H1 (cell line): Measurements from ENCODE around the gene QRICH1. TPM values are rescaled to one million over a fixed set of nuclear protein-coding genes. Genes with fewer than 3 reads are reported as not detected.

Experiments used
- RFX5 ChIP-seq: IDR thresholded peaks from 2 replicates; pipeline ENCODE4 v1.6.1; 2011; ENCODE audit warnings: low read depth, low read length, improper control_type of control experiment, borderline replicate concordance
- SIX5 ChIP-seq: IDR thresholded peaks from 2 replicates; pipeline ENCODE4 v1.6.1; 2011; ENCODE audit warnings: mild to moderate bottlenecking, low read depth, low read length
- SUZ12 ChIP-seq: fragments of 200-600 bp; sonication (generic); IDR thresholded peaks from 2 replicates; pipeline ENCODE4 v1.6.1; 2012; ENCODE audit warnings: mild to moderate bottlenecking, inconsistent platforms, low read length, moderate library complexity, mixed read lengths
- polyA plus RNA-seq, 7 experiments: library from polyadenylated mRNA; depleted of rRNA in 3 of 7; stranded (reverse) in 5 of 7; unstranded in 2 of 7; fragments of >200 nt in 5 of 7; fragments of 200-250 nt in 2 of 7; gene quantifications; 1 replicate in 5 of 7; 2 replicates in 1 of 7; 4 replicates in 1 of 7; pipeline versions ENCODE4 v1.2.1 to v1.2.3, GENCODE V29; 2011 to 2013; ENCODE audit warnings: missing spikeins in 2 of 7, mixed read lengths in 2 of 7
- total RNA-seq: library from RNA; stranded (reverse); fragmentation: NEBNext Ultra II Directional; extraction: Animal tissue kit (Norgen Biotek cat#: 25700); gene quantifications from 2 replicates; pipeline ENCODE4 v1.2.1, GENCODE V29; 2021

Gene QRICH1
- total and polyA plus RNA-seq, 2 of the 8 experiments (the other 6 are each of a cell fraction or from before 2014, with no cell fraction given): 128 to 142 TPM

DNA sequence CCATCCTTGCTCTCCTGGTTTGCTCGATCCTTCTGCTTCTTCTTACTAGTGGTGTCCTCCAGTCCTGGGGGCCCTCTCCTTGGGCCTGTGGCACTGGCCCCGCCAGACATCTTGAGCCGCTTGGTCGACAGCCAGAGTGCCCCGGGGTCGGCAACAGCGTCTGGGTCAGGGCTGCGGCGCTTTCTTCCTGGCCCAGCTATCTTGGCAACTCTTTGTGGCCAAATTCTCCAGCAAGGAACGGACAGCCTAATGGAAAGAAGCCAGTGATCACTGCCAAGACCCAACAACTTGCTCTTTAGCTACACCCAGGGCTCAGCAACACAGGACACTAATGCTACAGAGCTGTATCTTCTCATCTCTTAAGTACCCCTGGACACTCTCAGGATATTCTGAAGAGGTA is 25.2 kb upstream of the QRICH1 start (continued):
- TF ChIP-seq SUZ12: no peak
- TF ChIP-seq SIX5: no peak
- no peak for TF ChIP-seq RFX5
- TF ChIP-seq, all 59 proteins: peak for 0
